ENCODE results near the gene DLX4.

GRCh38 chr17:49951362-49952082, 17.5 kb upstream of the DLX4 start:
- TF ChIP-seq, protein P1, sequence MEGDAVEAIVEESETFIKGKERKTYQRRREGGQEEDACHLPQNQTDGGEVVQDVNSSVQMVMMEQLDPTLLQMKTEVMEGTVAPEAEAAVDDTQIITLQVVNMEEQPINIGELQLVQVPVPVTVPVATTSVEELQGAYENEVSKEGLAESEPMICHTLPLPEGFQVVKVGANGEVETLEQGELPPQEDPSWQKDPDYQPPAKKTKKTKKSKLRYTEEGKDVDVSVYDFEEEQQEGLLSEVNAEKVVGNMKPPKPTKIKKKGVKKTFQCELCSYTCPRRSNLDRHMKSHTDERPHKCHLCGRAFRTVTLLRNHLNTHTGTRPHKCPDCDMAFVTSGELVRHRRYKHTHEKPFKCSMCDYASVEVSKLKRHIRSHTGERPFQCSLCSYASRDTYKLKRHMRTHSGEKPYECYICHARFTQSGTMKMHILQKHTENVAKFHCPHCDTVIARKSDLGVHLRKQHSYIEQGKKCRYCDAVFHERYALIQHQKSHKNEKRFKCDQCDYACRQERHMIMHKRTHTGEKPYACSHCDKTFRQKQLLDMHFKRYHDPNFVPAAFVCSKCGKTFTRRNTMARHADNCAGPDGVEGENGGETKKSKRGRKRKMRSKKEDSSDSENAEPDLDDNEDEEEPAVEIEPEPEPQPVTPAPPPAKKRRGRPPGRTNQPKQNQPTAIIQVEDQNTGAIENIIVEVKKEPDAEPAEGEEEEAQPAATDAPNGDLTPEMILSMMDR (conservative IDR thresholded peaks at IDR 0.05; ENCODE audit: low read depth, low read length), result no peak
- TF ChIP-seq RAD21 (IDR thresholded peaks at IDR 0.05; ENCODE audit: low read length) (no peak), POLR2A (IDR thresholded peaks at IDR 0.05; ENCODE audit: low read depth, low read length) (no peak), SMC3 (IDR thresholded peaks at IDR 0.05; ENCODE audit: low read depth, low read length) (no peak), CEBPB (IDR thresholded peaks at IDR 0.05; ENCODE audit: low read depth, low read length) (no peak), MAFK (IDR thresholded peaks at IDR 0.05; ENCODE audit: low read depth, low read length) (no peak), RCOR1 (IDR thresholded peaks at IDR 0.05; ENCODE audit: insufficient replicate concordance, low read length) (no peak), RFX5 (IDR thresholded peaks at IDR 0.05; ENCODE audit: low read depth, low read length) (no peak)
- TF ChIP-seq, protein P2, sequence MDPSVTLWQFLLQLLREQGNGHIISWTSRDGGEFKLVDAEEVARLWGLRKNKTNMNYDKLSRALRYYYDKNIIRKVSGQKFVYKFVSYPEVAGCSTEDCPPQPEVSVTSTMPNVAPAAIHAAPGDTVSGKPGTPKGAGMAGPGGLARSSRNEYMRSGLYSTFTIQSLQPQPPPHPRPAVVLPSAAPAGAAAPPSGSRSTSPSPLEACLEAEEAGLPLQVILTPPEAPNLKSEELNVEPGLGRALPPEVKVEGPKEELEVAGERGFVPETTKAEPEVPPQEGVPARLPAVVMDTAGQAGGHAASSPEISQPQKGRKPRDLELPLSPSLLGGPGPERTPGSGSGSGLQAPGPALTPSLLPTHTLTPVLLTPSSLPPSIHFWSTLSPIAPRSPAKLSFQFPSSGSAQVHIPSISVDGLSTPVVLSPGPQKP (IDR thresholded peaks at IDR 0.05; ENCODE audit: borderline replicate concordance, low read depth, low read length), result no peak
- TF ChIP-seq, protein P3, sequence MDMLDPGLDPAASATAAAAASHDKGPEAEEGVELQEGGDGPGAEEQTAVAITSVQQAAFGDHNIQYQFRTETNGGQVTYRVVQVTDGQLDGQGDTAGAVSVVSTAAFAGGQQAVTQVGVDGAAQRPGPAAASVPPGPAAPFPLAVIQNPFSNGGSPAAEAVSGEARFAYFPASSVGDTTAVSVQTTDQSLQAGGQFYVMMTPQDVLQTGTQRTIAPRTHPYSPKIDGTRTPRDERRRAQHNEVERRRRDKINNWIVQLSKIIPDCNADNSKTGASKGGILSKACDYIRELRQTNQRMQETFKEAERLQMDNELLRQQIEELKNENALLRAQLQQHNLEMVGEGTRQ (IDR thresholded peaks at IDR 0.05; ENCODE audit: low read depth, low read length), result no peak

Measured in IMR-90 (cell line).